Measurements from ENCODE around the gene ATG4A.

ATG4A gene

DNA sequence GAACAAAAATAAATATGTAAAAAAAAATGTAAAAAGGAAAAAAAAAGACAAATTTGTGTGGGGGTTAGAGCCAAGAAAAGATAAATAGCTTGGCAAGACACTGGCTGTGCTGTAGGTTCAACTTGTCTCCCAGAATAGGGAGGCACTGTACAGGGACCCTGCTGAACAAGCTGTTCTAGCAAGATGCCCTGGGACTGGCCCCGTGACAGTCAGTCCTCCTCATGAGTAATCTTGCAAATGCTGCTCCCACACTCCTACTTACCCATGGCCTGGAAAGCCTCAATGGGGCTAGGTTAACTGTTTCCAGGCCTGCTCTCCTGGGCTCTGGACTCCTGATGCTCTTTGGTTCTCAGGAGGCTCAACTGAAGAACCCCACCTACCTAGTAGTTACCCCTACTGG, 106.8 kb downstream of the ATG4A start:
- DNase-seq (no peak), ATAC-seq (ENCODE audit: insufficient read depth, low read depth) (no peak)
- Histone ChIP-seq H3K4me2 (ENCODE audit: insufficient read depth, low read length) (no peak overlapping the region), H3K79me2 (ENCODE audit: insufficient read depth, low read length) (no peaks in the 10 kb centered on the region), H3K27ac (ENCODE audit: low read length) (no peak overlapping the region), H3K36me3 (ENCODE audit: insufficient read depth, low read length) (no peaks in the 10 kb centered on the region), H3K9ac (ENCODE audit: low read depth, low read length) (no peak overlapping the region), H2AFZ (ENCODE audit: low read depth, low read length) (no peak overlapping the region), H3K27me3 (ENCODE audit: insufficient read depth, low read length, poor library complexity) (no peaks in the 10 kb centered on the region), H3K4me1 (ENCODE audit: insufficient read depth, low read length) (no peaks in the 10 kb centered on the region), H3K4me3 (ENCODE audit: low read depth in 1 of 2, low read length in 2 of 2) (no peak overlapping the region), H4K20me1 (ENCODE audit: insufficient read depth, low read length) (no peaks in the 10 kb centered on the region), H3K9me3 (ENCODE audit: insufficient read depth, low read length, severe bottlenecking) (no peaks in the 10 kb centered on the region)
- no peak for TF ChIP-seq EZH2 (IDR thresholded peaks at IDR 0.05; ENCODE audit: borderline replicate concordance, low read depth, low read length, severe bottlenecking)
- TF ChIP-seq CTCF (IDR thresholded peaks at IDR 0.05; ENCODE audit: borderline replicate concordance, extremely low read depth, low read length, poor library complexity, severe bottlenecking): no peak

DNA sequence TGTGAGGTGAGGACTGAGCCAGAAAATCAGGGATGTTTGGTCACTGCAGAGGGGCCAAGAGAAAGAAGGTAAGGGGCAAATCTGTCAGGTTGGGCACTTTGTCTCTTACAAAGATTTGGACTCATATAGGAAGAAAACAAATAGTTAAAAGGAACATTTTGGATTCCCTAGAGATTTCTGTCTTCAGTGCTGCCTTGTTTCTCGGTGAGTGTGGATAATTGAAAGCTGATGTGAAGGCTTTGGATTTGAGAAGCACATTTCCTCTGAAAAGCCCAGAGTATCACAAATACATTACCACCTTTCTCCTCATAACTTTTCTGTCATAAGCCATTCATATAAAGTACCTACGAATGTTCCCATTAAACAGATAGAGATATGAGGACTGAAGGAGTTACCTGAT, 107.5 kb downstream of the ATG4A start:
- DNase-seq: no peak
- no peaks in the 10 kb centered on the region for H3K27me3 ChIP-seq (ENCODE audit: insufficient read depth, low read length, poor library complexity)
- H2AFZ ChIP-seq (ENCODE audit: low read depth, low read length): no peak overlapping the region
- H3K36me3 ChIP-seq (ENCODE audit: insufficient read depth, low read length): no peaks in the 10 kb centered on the region
- no peaks in the 10 kb centered on the region for H4K20me1 ChIP-seq (ENCODE audit: insufficient read depth, low read length)
- no peak overlapping the region for H3K9ac ChIP-seq (ENCODE audit: low read depth, low read length)
- H3K79me2 ChIP-seq (ENCODE audit: insufficient read depth, low read length): no peaks in the 10 kb centered on the region
- no peak overlapping the region for H3K4me2 ChIP-seq (ENCODE audit: insufficient read depth, low read length)
- no peak for ATAC-seq (ENCODE audit: insufficient read depth, low read depth)
- H3K27ac ChIP-seq (ENCODE audit: low read length): no peak overlapping the region
- no peak for TF ChIP-seq EZH2 (IDR thresholded peaks at IDR 0.05; ENCODE audit: borderline replicate concordance, low read depth, low read length, severe bottlenecking)
- no peak for TF ChIP-seq CTCF (IDR thresholded peaks at IDR 0.05; ENCODE audit: borderline replicate concordance, extremely low read depth, low read length, poor library complexity, severe bottlenecking)
- no peaks in the 10 kb centered on the region for H3K4me1 ChIP-seq (ENCODE audit: insufficient read depth, low read length)
- no peaks in the 10 kb centered on the region for H3K9me3 ChIP-seq (ENCODE audit: insufficient read depth, low read length, severe bottlenecking)
- H3K4me3 ChIP-seq (ENCODE audit: low read depth in 1 of 2, low read length in 2 of 2): no peak overlapping the region

DNA sequence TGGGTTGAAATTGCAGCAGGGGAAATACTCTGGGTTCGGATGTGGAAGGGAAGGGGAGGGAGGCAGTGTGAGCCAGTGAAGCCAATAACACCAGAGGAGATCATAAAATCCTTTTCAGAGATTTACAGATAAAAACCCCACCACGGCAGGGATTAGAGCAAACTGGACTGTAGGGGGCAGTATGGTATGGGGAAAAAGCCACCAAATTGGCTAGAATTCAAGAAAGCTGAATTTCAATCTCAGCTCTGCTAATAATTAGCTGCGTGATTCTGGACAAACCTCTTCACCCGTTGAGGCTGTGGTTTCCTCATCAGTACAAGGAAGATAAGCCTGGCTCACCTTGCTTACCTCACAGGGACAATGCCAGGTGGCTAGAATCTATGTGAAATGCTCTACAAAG, 108.1 kb downstream of the ATG4A start:
- Histone ChIP-seq H3K9ac (ENCODE audit: low read depth, low read length) (no peak overlapping the region), H3K27me3 (ENCODE audit: insufficient read depth, low read length, poor library complexity) (no peaks in the 10 kb centered on the region), H2AFZ (ENCODE audit: low read depth, low read length) (no peak overlapping the region), H4K20me1 (ENCODE audit: insufficient read depth, low read length) (no peaks in the 10 kb centered on the region), H3K36me3 (ENCODE audit: insufficient read depth, low read length) (no peaks in the 10 kb centered on the region), H3K4me1 (ENCODE audit: insufficient read depth, low read length) (no peaks in the 10 kb centered on the region), H3K9me3 (ENCODE audit: insufficient read depth, low read length, severe bottlenecking) (no peaks in the 10 kb centered on the region), H3K79me2 (ENCODE audit: insufficient read depth, low read length) (no peaks in the 10 kb centered on the region), H3K4me3 (ENCODE audit: low read depth in 1 of 2, low read length in 2 of 2) (no peak overlapping the region), H3K27ac (ENCODE audit: low read length) (no peak overlapping the region), H3K4me2 (ENCODE audit: insufficient read depth, low read length) (no peak overlapping the region)
- TF ChIP-seq EZH2 (IDR thresholded peaks at IDR 0.05; ENCODE audit: borderline replicate concordance, low read depth, low read length, severe bottlenecking) (no peak), CTCF (IDR thresholded peaks at IDR 0.05; ENCODE audit: borderline replicate concordance, extremely low read depth, low read length, poor library complexity, severe bottlenecking) (peak; percentile 44)
- ATAC-seq (ENCODE audit: insufficient read depth, low read depth): no peak
- peak; percentile 3 for DNase-seq

- Histone ChIP-seq H3K9me3 (ENCODE audit: insufficient read depth, low read length, severe bottlenecking) (no peaks in the 10 kb centered on the region), H3K27me3 (ENCODE audit: insufficient read depth, low read length, poor library complexity) (no peaks in the 10 kb centered on the region), H3K4me1 (ENCODE audit: insufficient read depth, low read length) (no peaks in the 10 kb centered on the region), H4K20me1 (ENCODE audit: insufficient read depth, low read length) (no peaks in the 10 kb centered on the region), H3K36me3 (ENCODE audit: insufficient read depth, low read length) (no peaks in the 10 kb centered on the region), H3K4me3 (ENCODE audit: low read depth in 1 of 2, low read length in 2 of 2) (no peak overlapping the region), H3K79me2 (ENCODE audit: insufficient read depth, low read length) (no peaks in the 10 kb centered on the region), H2AFZ (ENCODE audit: low read depth, low read length) (no peak overlapping the region), H3K4me2 (ENCODE audit: insufficient read depth, low read length) (no peak overlapping the region), H3K9ac (ENCODE audit: low read depth, low read length) (no peak overlapping the region), H3K27ac (ENCODE audit: low read length) (no peak overlapping the region)
- TF ChIP-seq EZH2 (IDR thresholded peaks at IDR 0.05; ENCODE audit: borderline replicate concordance, low read depth, low read length, severe bottlenecking) (no peak), CTCF (IDR thresholded peaks at IDR 0.05; ENCODE audit: borderline replicate concordance, extremely low read depth, low read length, poor library complexity, severe bottlenecking) (no peak)
- no peak for ATAC-seq (ENCODE audit: insufficient read depth, low read depth)
- DNase-seq: no peak
Observed at GRCh38 chrX:108203540-108203939, 112.0 kb downstream of the ATG4A start.
